ENCODE measurements around the gene NUP58.

The NUP58 gene

DNA sequence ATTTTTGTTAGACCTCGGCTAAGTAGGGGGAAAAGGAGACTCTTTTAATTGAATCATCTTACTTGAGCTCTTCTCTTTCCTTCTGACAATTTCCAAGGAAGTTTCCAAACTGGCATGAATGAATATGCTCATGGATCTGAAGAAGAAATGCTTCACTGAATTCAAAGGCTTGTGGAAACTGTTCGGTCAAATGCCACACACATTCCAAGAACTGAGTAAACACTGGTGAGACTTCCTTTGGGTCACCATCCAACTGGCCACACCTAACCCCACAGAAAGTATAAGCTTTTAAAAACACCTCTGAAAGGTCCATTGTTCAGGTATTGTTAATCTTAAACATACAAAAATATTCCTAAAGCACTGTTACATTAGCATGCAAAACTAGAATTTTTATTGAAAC is 47.7 kb upstream of the NUP58 start:
- ATAC-seq (ENCODE audit: insufficient read depth, low read depth): no peak
- no peaks in the 10 kb centered on the region for H3K4me1 ChIP-seq (ENCODE audit: insufficient read depth, low read length)
- no peaks in the 10 kb centered on the region for H3K79me2 ChIP-seq (ENCODE audit: insufficient read depth, low read length)
- H3K9ac ChIP-seq (ENCODE audit: low read depth, low read length): no peak overlapping the region
- no peak overlapping the region for H3K4me2 ChIP-seq (ENCODE audit: insufficient read depth, low read length)
- H3K27me3 ChIP-seq (ENCODE audit: insufficient read depth, low read length, poor library complexity): no peaks in the 10 kb centered on the region
- peaks cover 75% of the 10 kb centered on the region for H3K36me3 ChIP-seq (ENCODE audit: insufficient read depth, low read length)
- no peaks in the 10 kb centered on the region for H4K20me1 ChIP-seq (ENCODE audit: insufficient read depth, low read length)
- no peak overlapping the region for H3K4me3 ChIP-seq (ENCODE audit: low read depth in 1 of 2, low read length in 2 of 2)
- no peak overlapping the region for H3K27ac ChIP-seq (ENCODE audit: low read length)
- no peak for TF ChIP-seq EZH2 (IDR thresholded peaks at IDR 0.05; ENCODE audit: borderline replicate concordance, low read depth, low read length, severe bottlenecking)
- TF ChIP-seq, protein P1, sequence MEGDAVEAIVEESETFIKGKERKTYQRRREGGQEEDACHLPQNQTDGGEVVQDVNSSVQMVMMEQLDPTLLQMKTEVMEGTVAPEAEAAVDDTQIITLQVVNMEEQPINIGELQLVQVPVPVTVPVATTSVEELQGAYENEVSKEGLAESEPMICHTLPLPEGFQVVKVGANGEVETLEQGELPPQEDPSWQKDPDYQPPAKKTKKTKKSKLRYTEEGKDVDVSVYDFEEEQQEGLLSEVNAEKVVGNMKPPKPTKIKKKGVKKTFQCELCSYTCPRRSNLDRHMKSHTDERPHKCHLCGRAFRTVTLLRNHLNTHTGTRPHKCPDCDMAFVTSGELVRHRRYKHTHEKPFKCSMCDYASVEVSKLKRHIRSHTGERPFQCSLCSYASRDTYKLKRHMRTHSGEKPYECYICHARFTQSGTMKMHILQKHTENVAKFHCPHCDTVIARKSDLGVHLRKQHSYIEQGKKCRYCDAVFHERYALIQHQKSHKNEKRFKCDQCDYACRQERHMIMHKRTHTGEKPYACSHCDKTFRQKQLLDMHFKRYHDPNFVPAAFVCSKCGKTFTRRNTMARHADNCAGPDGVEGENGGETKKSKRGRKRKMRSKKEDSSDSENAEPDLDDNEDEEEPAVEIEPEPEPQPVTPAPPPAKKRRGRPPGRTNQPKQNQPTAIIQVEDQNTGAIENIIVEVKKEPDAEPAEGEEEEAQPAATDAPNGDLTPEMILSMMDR (IDR thresholded peaks at IDR 0.05; ENCODE audit: borderline replicate concordance, extremely low read depth, low read length, poor library complexity, severe bottlenecking): no peak
- no peak overlapping the region for H2AFZ ChIP-seq (ENCODE audit: low read depth, low read length)
- no peaks in the 10 kb centered on the region for H3K9me3 ChIP-seq (ENCODE audit: insufficient read depth, low read length, severe bottlenecking)
- no peak for DNase-seq

DNA sequence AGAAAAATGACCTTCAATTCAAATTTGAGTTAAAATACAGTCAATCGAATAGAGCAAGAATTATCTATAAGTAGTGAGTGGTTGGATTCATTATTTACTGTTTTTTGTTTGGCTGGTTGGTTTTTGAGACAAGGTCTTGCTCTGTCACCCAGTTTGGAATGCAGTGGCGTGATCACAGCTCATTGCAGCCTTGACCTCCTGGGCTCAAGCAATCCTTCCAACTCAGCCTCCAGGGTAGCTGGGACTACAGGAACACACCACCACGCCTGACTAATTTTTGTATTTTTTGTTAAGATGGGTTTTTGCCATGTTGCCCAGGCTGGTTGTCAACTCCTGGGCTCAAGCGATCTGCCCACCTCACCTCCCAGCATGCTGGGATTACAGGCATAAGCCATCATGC is 39.2 kb upstream of the NUP58 start:
- Histone ChIP-seq H3K79me2 (ENCODE audit: insufficient read depth, low read length) (no peaks in the 10 kb centered on the region), H4K20me1 (ENCODE audit: insufficient read depth, low read length) (no peaks in the 10 kb centered on the region; the same call in 1 of the 2 replicates), H3K27ac (ENCODE audit: low read length) (no peak overlapping the region), H3K9me3 (ENCODE audit: insufficient read depth, low read length, severe bottlenecking) (no peaks in the 10 kb centered on the region), H3K27me3 (ENCODE audit: insufficient read depth, low read length, poor library complexity) (no peaks in the 10 kb centered on the region), H2AFZ (ENCODE audit: low read depth, low read length) (no peak overlapping the region), H3K9ac (ENCODE audit: low read depth, low read length) (no peak overlapping the region), H3K36me3 (ENCODE audit: insufficient read depth, low read length) (peaks cover 87% of the 10 kb centered on the region), H3K4me2 (ENCODE audit: insufficient read depth, low read length) (no peak overlapping the region), H3K4me1 (ENCODE audit: insufficient read depth, low read length) (no peaks in the 10 kb centered on the region), H3K4me3 (ENCODE audit: low read depth in 1 of 2, low read length in 2 of 2) (no peak overlapping the region)
- no peak for TF ChIP-seq EZH2 (IDR thresholded peaks at IDR 0.05; ENCODE audit: borderline replicate concordance, low read depth, low read length, severe bottlenecking)
- TF ChIP-seq, protein P1 (IDR thresholded peaks at IDR 0.05; ENCODE audit: borderline replicate concordance, extremely low read depth, low read length, poor library complexity, severe bottlenecking): no peak
- no peak for DNase-seq
- no peak for ATAC-seq (ENCODE audit: insufficient read depth, low read depth)

DNA sequence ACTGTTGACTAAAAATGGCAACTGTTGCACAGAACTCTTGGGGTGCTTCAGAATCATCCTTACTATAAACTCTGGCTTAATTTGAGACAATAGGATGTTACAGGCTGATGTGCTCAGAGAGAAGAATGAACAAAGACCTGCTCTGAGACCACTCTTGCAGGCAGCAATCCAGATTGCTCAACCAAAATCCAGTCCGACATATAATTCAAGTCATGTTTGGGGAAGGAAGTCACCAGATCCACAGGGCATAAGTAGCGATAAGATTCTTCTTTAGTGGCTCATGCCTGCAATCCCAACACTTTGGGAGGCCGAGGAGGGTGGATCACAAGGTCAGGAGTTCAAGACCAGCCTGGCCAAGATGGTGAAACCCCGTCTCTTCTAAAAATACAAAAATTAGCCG is 34.7 kb upstream of the NUP58 start:
- H3K9ac ChIP-seq (ENCODE audit: low read depth, low read length): no peak overlapping the region
- H4K20me1 ChIP-seq (ENCODE audit: insufficient read depth, low read length): peaks cover 6% of the 10 kb centered on the region
- H3K4me1 ChIP-seq (ENCODE audit: insufficient read depth, low read length): no peaks in the 10 kb centered on the region
- no peak overlapping the region for H3K4me2 ChIP-seq (ENCODE audit: insufficient read depth, low read length)
- ATAC-seq (ENCODE audit: insufficient read depth, low read depth) (no peak), DNase-seq (no peak)
- no peak overlapping the region for H3K27ac ChIP-seq (ENCODE audit: low read length)
- H3K36me3 ChIP-seq (ENCODE audit: insufficient read depth, low read length): peaks cover 78% of the 10 kb centered on the region
- TF ChIP-seq, protein P1 (IDR thresholded peaks at IDR 0.05; ENCODE audit: borderline replicate concordance, extremely low read depth, low read length, poor library complexity, severe bottlenecking): no peak
- no peak for TF ChIP-seq EZH2 (IDR thresholded peaks at IDR 0.05; ENCODE audit: borderline replicate concordance, low read depth, low read length, severe bottlenecking)
- H3K4me3 ChIP-seq (ENCODE audit: low read depth in 1 of 2, low read length in 2 of 2): no peak overlapping the region
- no peaks in the 10 kb centered on the region for H3K9me3 ChIP-seq (ENCODE audit: insufficient read depth, low read length, severe bottlenecking)
- H3K27me3 ChIP-seq (ENCODE audit: insufficient read depth, low read length, poor library complexity): no peaks in the 10 kb centered on the region
- H3K79me2 ChIP-seq (ENCODE audit: insufficient read depth, low read length): peaks cover 9% of the 10 kb centered on the region; the same call in 1 of the 2 replicates
- no peak overlapping the region for H2AFZ ChIP-seq (ENCODE audit: low read depth, low read length)

DNA sequence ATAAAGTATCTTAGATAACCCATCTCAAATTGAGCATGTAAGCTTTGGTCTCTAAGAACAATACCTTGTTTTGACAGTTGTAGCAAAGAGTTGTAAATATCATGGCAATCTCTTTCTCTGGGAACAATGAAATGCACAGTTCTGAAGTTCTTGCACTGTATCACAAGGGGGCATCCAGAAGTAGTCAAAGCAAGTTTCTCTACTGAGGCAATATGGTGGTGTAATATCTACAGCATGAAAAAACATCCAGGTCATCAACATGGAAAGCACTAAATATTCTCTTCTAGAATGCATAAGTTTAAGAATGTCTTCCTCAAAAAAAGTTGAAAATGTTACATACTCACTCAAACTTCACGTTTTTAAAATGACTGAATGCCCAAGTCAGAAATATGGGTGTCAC is 33.7 kb upstream of the NUP58 start:
- Histone ChIP-seq H2AFZ (ENCODE audit: low read depth, low read length) (no peak overlapping the region), H3K4me1 (ENCODE audit: insufficient read depth, low read length) (no peaks in the 10 kb centered on the region), H3K36me3 (ENCODE audit: insufficient read depth, low read length) (peaks cover 75% of the 10 kb centered on the region), H3K79me2 (ENCODE audit: insufficient read depth, low read length) (peaks cover 9% of the 10 kb centered on the region; the same call in 1 of the 2 replicates), H3K4me2 (ENCODE audit: insufficient read depth, low read length) (no peak overlapping the region), H3K9me3 (ENCODE audit: insufficient read depth, low read length, severe bottlenecking) (no peaks in the 10 kb centered on the region), H3K9ac (ENCODE audit: low read depth, low read length) (no peak overlapping the region), H3K27ac (ENCODE audit: low read length) (no peak overlapping the region), H4K20me1 (ENCODE audit: insufficient read depth, low read length) (peaks cover 6% of the 10 kb centered on the region), H3K27me3 (ENCODE audit: insufficient read depth, low read length, poor library complexity) (no peaks in the 10 kb centered on the region), H3K4me3 (ENCODE audit: low read depth in 1 of 2, low read length in 2 of 2) (no peak overlapping the region)
- ATAC-seq (ENCODE audit: insufficient read depth, low read depth) (peak; percentile 63; the same call in 2 of the 3 replicates), DNase-seq (no peak)
- TF ChIP-seq, protein P1 (IDR thresholded peaks at IDR 0.05; ENCODE audit: borderline replicate concordance, extremely low read depth, low read length, poor library complexity, severe bottlenecking): peak; percentile 47
- no peak for TF ChIP-seq EZH2 (IDR thresholded peaks at IDR 0.05; ENCODE audit: borderline replicate concordance, low read depth, low read length, severe bottlenecking)
